ENCODE data around the gene GMEB2. TPM values are rescaled to one million over a fixed set of nuclear protein-coding genes. Genes with fewer than 3 reads are reported as not detected.

The GMEB2 gene
- total RNA-seq, 2 donors from 2014 or later, result 11.5 to 14.8 TPM

GRCh38 chr20:63598479-63599395 lies 28.2 kb downstream of the GMEB2 start:
- no peak overlapping the region for H3K4me3 ChIP-seq
- H3K36me3 ChIP-seq, result no peaks in the 10 kb centered on the region
- DNase-seq, result no peak
- no peaks in the 10 kb centered on the region for H3K9me3 ChIP-seq
- TF ChIP-seq CTCF (IDR thresholded peaks at IDR 0.05), result no peak
- H3K27me3 ChIP-seq, result no peaks in the 10 kb centered on the region
- no peak overlapping the region for H3K9ac ChIP-seq (ENCODE audit: low read depth in 2 of 2, low read length in 2 of 2)
- intact Hi-C loops (cut with DNase I), result no loop called here
- no peak overlapping the region for H3K27ac ChIP-seq
- no peaks in the 10 kb centered on the region for H3K4me1 ChIP-seq

- H3K4me3 ChIP-seq, result no peak overlapping the region
- H3K9ac ChIP-seq (ENCODE audit: low read depth in 2 of 2, low read length in 2 of 2), result no peak overlapping the region
- no peaks in the 10 kb centered on the region for H3K9me3 ChIP-seq
- TF ChIP-seq CTCF (IDR thresholded peaks at IDR 0.05), result no peak
- no peaks in the 10 kb centered on the region for H3K4me1 ChIP-seq
- H3K36me3 ChIP-seq, result no peaks in the 10 kb centered on the region
- intact Hi-C loops (cut with DNase I), result no loop called here
- no peak overlapping the region for H3K27ac ChIP-seq
- no peaks in the 10 kb centered on the region for H3K27me3 ChIP-seq
- no peak for DNase-seq
Measured at GRCh38 chr20:63597651-63598478, 29.0 kb downstream of the GMEB2 start.

GRCh38 chr20:63596423-63596822 lies 30.5 kb downstream of the GMEB2 start:
- H3K27ac ChIP-seq, result no peak overlapping the region
- H3K4me1 ChIP-seq, result no peaks in the 10 kb centered on the region
- intact Hi-C loops (cut with DNase I), result no loop called here
- H3K27me3 ChIP-seq, result no peaks in the 10 kb centered on the region
- TF ChIP-seq CTCF (IDR thresholded peaks at IDR 0.05), result no peak
- H3K4me3 ChIP-seq, result no peak overlapping the region
- no peak overlapping the region for H3K9ac ChIP-seq (ENCODE audit: low read depth in 2 of 2, low read length in 2 of 2)
- DNase-seq, result no peak
- H3K9me3 ChIP-seq, result no peaks in the 10 kb centered on the region
- H3K36me3 ChIP-seq, result no peaks in the 10 kb centered on the region

GRCh38 chr20:63595416-63596127 lies 31.3 kb downstream of the GMEB2 start:
- no peak for TF ChIP-seq CTCF (IDR thresholded peaks at IDR 0.05)

GRCh38 chr20:63594043-63594561 lies 32.8 kb downstream of the GMEB2 start:
- Histone ChIP-seq H3K4me1 (no peaks in the 10 kb centered on the region), H3K9ac (ENCODE audit: low read depth in 2 of 2, low read length in 2 of 2) (no peak overlapping the region), H3K4me3 (no peak overlapping the region), H3K36me3 (no peaks in the 10 kb centered on the region), H3K9me3 (no peaks in the 10 kb centered on the region), H3K27me3 (no peaks in the 10 kb centered on the region), H3K27ac (no peak overlapping the region)
- intact Hi-C loops (cut with DNase I), result no loop called here
- DNase-seq, result no peak
- TF ChIP-seq CTCF (IDR thresholded peaks at IDR 0.05), result no peak

More at GRCh38 chr20:63595416-63596127, 31.3 kb downstream of the GMEB2 start:
- H3K27ac ChIP-seq, result no peak overlapping the region
- no peak for DNase-seq
- H3K9me3 ChIP-seq, result no peaks in the 10 kb centered on the region
- H3K27me3 ChIP-seq, result no peaks in the 10 kb centered on the region
- intact Hi-C loops (cut with DNase I), result no loop called here
- no peak overlapping the region for H3K9ac ChIP-seq (ENCODE audit: low read depth in 2 of 2, low read length in 2 of 2)
- H3K36me3 ChIP-seq, result no peaks in the 10 kb centered on the region
- H3K4me3 ChIP-seq, result no peak overlapping the region
- H3K4me1 ChIP-seq, result no peaks in the 10 kb centered on the region

Measured in colonic mucosa (tissue), 4 donors.